ENCODE measurements around the gene POLR2I.
A peak's percentile ranks its signal among the peaks of the same experiment; 100 is the strongest.
"Not testable (repeated sequence)": the region's sequence is repeated elsewhere in the genome, so short reads cannot be mapped to it uniquely, and the experiment has no call there.

POLR2I gene

DNA sequence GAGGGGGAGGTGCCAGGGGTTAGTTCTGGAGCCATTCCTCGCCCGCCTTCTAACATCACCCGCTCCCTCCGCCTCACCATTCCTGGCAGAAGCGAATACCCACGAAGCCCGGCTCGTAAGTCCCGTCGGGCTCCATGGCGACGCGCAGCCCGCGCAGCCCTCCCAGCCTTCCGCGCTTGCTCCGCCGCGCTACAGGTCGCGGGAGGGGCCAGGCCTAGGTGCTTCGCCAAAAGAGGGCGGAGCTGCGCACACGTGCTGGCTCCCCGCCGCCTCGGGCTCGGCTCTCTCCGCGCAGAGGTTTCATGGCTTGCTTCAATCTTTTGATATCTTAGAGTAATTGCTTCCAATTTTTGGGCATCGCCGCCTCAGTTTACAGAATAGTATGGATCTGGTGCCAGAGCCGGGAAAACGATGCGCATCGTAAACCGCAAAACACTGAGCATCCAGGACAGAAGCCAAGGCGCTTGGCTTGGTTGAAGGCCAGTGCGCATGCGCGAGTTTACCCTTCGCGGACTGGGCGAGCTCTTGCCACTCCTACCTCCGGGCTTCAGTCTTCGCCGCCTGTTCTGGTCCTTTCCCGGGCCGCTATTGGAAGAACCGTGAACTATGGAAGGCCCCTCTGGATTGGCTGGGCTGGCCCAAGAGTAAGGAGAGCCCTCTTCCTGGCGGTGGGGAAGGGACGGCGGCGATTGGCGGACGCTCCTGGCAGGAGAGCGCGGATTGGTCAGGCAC is at the start of gene POLR2I:
Gene POLR2I, minus strand, starts transcription at position 155 of the 732 bp plus-strand sequence. Its CDS starts 19 bp downstream, at position 136.
- DNase-seq = peak; percentile 97 to 98

DNA sequence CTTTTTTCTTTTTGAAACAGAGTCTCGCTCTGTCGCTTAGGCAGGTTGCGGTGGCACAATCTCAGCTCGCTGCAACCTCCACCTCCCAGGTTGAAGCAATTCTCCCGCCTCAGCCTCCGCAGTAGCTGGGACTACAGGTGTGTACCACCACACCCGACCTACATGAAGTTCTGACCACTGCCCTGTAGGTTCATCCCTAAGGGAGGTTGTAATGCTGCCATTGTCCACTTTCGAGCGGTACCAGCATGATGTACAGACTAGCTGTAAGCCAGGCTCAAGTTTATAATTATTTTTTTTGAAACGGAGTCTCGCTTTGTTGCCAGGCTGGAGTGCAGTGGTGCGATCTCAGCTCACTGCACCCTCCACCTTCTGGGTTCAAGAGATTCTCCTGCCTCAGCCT is 49.1 kb upstream of the POLR2I start:
- no peak for DNase-seq

DNA sequence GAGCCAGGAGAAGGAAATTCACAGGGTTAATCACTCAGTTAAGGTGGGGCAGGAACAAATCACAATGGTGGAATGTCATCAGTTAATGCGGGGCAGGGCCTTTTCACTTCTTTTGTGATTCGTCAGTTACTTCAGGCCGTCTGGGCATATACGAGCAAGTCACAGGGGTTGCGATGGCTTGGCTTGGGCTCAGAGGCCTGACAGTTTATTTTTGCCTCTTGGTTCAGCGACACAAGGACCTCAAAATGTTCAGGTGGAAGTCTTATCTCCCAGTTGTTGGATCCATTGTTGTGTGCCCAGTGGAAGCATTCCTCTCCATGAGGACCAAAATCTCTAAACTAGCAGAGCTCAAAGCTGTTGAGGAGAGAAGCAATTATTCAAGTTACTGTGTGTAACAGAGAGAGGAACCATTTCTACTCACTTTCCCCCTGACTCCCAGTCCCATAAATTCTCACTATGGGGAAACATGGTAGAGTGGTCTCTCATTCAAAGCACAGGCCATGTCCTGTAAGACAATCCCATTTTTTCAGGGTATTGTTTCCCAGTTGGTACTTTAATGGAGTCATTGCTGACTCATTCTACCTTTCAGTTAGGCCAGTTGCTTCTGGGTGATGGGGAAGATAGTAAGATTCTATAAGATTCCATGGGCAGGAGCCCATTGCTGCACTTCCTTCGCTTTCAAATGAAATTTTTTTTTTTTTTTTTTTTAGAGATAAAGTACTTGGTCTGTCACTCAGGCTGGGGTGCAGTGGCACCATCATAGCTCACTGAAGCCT is 46.3 kb upstream of the POLR2I start:
- DNase-seq = no peak

DNA sequence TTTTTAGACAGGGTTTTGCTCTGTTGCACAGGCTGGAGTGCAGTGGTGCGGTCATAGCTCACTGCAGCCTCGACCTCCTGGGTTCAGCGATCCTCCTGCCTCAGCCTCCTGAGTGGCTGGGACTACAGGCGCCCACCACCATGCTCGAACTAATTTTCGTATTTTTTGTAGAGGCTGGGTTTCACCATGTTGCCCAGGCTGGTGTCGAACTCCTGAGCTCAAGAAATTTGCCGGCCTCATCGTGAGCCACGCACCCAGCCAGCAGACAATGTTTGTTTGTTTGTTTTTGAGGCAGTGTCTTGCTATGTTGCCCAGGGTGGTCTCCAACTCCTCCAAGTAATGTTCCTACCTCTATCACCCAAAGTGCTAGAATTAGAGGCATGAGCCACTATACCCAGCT is 38.5 kb upstream of the POLR2I start:
- DNase-seq = no peak

DNA sequence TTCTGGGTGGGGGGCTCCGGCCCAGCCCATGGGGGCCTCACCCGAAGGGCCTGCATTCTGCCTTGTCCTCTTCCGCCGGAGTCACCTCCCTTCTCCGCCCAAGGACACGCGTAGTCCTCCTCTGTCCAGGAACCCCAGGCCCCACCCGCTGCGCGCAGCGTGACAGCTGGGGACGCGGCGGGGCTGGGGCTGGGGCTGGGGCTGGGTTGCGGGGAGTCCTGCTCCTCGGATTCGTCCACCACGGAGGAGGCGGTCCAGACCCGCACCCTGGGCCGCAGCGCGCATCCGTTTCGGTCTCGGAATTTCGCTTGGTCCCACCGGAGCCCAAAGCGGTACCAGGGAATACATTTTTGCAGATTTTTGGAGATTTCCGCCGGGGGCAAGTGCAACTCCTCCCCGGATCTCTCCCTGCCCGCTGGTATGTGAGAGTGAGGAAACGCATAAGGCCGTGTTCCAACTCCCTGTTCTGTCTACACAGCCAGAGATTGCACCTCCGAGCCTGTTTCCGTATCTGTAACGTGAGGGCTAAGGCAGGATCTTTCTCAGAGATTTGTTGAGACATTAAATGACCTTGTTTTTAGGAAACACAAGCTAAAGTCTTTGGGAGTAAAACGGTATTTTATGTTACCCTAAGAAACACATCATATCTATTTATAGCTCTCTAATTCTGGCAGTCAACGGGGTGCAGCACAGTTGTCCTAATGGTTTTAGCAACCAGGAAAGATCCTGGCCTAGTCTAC is 37.8 kb upstream of the POLR2I start, which contains the start of gene COX7A1:
Gene COX7A1, minus strand, starts transcription at position 96 of the 740 bp plus-strand sequence. Its CDS starts 40 bp downstream, at position 56.
- no peak for DNase-seq

DNA sequence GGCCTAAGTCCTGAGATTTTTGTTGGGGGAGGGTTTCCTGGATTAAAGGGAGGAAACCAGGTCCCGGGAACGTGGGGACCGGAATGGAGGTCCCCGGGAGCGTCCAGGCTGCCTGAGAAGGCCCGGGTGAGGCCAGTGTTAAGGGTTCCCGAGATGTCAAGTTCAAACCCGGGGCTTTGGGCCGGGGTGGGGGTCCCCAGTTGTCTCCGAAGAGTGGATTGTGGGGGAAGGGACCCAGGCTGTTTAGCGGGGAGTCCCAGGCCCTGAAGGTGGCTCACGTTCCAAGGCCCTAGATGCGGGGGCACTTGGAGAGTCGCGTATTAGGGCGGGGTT is 37.3 kb upstream of the POLR2I start:
- no peak for DNase-seq

DNA sequence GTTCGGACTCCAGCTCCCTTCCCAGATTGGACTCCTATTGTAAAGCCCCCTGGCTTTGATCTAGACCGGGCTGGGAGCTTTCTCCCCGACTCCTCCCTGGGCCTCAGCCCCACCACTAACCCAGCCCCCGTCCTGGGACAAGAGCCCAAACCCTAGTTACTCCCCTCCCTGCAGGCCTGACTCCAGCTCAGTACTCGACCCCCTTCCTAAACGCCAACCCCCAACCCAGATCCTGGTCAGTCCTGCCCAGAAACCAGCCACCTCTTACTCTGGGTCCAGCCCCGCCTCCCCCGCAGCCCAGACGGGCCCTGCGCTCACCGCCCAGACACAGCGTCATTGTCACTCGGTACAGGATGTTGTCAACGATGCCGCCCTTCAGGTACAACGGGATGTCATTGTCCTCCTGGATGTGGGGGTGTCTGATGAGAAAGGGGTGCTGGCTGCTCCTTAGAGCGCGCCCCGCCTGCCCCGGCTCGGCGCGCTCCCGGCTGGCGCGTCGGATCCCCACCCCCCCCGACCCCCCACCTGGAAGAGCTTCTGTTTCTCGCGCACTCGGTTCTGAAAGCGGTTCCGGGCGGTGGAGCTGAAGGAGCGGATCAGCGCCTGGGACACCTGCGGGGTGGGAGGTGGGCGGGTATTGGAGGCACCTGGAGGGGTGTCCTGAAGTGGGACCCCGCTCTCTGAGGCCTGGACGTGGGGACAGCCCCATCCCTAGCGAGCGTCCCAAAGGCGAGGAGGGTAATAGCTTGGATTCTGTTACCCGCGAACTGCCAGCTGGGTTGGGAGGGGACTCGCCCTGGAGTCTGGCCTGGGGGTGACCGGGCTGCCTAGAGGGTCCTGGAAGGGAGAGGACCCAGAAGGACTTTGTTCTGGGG is 36.7 kb upstream of the POLR2I start:
- DNase-seq = no peak

DNA sequence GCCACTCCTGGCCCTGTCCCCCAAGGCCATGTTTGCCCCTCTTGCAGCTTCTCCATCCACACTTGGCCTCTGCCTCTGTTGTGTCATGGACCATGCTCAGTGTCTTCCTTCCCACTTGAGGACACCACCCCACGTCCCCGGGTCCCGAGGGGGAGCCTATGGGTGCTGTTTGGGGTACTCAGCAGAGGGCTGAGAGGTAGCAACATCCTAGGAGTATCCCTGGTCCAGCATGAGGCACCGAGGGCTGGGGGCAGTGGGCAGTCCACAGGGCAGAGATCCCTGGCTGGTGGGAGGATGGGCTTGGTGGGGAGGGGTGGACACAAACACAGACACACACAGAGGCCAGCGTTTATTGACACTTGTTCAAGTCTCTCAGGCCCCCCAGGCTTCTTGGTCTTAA is 35.9 kb upstream of the POLR2I start:
- DNase-seq = no peak

DNA sequence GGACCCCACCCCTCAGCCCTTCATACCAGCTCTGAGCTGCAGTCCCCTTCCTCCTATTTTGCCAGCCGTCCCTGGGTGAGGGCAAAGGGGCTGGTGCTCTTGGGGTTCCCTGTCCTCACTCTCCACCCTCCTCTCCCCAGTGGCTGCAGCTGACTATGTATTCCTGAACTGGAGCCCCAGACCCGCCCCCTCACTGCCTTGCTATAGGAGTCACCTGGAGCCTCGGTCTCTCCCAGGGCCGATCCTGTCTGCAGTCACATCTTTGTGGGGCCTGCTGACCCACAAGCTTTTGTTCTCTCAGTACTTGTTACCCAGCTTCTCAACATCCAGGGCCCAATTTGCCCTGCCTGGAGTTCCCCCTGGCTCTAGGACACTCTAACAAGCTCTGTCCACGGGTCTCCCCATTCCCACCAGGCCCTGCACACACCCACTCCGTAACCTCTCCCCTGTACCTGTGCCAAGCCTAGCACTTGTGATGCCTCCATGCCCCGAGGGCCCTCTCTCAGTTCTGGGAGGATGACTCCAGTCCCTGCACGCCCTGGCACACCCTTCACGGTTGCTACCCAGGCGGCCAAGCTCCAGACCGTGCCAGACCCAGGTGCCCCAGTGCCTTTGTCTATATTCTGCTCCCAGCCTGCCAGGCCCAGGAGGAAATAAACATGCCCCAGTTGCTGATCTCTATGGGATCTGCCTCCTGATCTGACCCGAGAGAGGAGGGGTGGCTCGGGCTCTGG is 35.2 kb upstream of the POLR2I start:
- DNase-seq = no peak

DNA sequence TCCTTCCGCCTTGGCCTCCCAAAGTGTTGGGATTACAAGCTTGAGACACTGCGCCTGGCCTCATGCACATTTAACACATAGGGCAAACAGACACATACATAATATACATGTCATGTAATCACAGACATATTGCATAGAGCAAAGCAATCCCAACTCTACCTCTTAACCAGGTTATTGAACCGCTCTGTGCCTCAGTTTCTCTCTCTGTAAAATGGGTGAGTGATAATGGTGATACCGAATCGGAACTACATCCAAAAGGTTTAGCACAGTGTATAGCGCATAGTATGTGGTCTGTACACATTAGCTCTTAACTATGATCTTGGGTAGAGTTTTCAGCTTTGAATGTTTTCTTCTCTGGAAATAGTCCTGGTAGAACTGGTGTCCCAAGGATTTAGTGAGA is 29.9 kb upstream of the POLR2I start:
- DNase-seq = no peak

DNA sequence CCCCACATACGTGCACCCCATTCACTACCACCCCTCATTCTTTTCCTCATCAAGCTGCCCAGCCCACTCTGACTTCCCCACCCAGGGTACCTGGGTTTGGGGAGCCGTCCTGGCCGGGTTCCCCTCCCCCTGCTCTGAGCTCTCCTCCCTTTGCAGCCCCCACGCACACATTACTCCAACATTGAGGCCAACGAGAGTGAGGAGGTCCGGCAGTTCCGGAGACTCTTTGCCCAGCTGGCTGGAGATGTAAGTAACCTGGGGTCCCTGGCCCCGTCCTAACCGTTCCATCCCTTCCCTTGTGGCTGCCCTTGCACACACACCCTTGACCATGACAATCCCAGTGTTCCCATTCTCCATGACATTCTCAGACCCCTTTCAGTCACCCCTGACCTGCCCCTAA is 27.8 kb upstream of the POLR2I start:
- no peak for DNase-seq

DNA sequence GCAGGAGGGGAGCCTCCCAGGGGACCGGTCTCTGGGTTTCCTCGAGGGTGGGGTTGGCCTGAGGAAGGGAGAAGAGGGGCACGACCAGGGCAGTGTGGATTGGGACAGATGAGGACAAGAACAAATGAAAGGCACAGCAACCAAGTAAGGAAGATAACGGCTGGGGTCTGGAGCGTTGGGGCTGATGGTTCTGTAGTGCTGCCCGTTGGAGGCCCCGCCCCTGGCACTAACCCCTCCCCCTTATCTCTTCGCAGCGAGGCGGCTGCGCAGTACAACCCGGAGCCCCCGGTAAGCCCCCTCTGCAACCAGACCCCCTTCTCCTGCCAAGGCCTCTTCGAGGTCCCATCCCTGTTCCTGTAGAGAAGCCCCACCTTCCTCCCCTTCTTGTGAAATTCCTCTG is 27.4 kb upstream of the POLR2I start:
- DNase-seq = no peak

DNA sequence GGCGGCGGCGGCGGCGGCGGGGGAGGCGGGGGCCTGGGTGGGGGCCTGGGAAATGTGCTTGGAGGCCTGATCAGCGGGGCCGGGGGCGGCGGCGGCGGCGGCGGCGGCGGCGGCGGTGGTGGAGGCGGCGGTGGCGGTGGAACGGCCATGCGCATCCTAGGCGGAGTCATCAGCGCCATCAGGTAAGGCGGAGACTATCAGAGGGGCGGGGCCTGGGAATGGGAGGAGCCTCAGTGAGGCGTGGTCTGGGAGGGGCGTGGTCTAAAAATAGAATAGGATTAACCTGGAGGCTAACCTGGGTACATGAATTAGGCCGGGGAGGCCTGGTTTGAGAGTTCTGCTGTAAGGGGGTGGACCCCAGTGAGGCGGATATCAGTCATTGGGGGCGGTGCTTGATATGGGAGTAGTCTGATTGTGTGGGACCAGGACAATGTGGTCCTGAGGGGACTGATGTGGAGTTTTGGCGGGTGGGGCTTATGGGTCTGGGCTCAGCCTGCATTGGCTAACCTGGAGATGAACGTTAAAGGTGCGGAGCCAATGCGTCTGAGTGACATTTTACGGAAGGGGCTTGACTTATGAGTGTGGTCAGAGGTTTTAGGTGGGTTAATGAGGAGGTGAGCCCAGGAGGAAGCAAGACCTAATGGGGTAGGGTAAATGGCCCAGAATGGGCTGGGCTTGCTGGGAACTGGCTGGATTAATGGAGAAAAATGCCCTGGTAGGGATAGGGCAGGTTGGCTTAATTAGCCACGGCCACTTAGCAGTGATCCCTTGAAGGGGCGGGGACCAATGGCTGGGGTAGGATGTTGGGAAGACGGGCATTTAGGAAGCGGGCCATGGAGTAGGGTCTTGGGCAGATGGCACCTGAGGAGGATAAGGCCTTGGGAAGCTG is 26.6 kb upstream of the POLR2I start:
- DNase-seq = peak; percentile 93 to 94

DNA sequence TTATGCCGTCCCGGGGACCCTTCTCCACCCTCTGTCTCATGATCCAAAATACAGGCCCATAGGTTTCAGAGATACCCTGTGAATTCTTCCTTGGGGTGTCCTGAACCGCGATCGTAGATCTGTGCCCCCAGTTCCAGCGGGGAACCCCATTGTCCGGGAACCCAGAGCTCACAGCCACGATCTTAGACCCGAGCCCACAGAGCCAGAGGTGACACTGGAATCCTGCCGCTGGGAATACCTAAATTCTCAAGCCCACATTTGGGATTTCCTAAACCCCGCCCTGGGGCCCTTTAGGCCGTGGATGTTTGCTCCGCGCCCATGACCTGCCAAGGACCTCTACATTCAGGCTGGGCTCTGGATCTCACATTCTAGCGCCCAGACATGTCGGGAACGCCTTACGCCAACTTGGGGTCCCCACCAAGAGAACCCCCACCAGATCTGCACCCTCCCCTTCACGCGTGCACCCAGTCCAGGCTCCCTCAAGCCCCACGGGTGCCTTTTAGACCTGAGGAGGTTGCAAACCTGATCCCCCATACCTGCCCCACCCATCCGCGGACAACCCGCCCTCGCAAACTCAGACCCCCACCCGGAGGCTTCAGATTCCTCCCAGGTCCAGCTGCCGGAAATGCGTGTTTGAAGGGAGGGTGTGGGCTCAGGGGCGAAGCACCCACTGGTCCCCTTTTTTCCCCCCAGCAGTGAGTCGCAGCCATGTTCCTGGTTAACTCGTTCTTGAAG is 25.8 kb upstream of the POLR2I start:
- DNase-seq = peak; percentile 29 to 34

DNA sequence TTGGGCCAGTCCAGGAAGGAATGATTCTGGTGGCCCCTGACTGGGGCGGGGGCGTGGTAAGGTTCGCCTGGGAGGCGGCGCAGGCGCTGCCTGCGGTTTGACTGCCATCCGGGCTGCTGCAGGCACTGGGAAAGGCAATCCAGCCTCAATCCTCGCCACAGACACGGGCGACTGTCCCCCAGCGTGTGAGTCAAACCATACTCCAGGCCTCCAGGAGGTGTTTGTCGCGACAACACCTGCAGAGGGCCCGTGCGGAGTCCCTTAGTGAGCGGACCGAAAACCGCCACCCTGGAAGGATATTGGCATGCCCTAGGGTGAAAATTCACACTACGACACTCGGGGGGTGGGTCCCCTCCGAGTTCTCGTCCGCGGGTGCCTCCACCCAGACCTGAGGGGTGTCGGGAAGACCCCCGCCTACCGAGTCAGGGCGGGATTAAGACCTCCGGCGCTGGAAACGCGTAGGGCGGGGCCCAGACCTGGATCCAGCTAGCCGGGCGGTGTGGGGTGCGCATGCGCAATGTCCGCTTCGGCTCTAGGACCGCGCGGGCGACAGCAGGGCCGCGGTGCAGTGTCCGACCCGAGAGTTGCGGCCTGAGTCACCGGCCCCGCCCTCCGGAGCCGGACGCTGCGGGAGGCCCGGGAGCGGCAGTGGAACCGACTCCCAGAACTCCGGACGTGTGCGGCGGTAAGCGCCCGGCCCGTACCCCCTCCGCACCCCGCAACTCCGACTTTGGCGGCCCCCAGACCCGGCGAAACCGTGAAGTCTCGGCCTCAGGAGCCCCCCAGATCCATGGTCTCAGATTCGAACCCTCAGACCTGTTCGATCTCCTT is 25.0 kb upstream of the POLR2I start, which contains the start of gene CAPNS1:
Gene CAPNS1, plus strand, starts transcription at position 594 of the 831 bp plus-strand sequence. CDS start 946 bp downstream, outside the sequence.
- DNase-seq = peak; percentile 89

DNA sequence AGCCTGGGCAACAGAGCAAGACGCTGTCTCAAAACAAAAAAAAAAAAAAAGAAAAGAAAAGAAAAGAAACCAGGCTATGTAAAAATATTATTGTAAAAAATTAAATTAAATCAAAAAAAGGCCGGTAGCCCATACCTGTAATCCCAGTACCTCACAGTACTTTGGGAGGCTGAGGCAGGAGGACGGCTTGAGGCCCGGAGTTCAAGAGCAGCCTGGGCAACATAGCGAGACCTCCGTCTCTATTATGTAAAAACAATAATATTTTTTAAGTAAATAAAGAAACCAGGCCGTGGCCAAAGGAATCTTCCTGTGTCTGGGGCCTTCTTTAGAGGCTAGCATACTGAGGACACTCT is 24.4 kb upstream of the POLR2I start:
- DNase-seq = no peak

DNA sequence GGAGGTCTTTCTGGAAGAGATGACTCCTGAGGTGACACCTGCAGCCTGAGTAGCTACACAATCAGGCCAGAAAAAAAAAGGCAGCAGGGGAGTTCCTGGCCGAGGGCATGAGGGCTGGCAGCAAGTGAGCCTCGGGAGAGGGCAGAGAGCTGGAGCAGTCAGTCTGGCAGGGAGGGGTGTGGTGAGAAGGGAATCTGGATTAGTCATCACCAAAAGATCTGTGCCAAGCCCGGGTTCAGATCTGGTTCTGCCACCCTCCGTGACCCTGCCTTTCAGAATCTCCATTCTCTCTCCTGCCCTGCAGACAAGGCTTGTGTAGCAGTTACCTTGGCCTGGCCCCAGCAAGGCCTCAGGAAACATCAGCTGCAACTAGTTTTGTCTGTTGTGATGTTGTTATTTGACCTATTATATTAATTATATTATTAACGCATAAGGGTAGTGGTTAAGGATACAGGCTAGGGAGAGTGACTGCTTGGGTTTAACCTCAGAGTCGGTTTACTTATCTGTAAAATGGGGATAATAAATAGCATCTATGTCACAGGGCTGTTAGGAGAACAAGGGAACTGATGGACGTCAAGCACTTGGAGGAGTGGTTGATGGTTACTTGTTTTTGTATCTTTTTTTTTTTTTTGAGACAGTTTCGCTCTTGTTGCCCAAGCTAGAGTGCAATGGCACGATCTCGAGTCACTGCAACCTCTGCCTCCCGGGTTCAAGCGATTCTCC is 22.4 kb upstream of the POLR2I start:
- no peak for DNase-seq

DNA sequence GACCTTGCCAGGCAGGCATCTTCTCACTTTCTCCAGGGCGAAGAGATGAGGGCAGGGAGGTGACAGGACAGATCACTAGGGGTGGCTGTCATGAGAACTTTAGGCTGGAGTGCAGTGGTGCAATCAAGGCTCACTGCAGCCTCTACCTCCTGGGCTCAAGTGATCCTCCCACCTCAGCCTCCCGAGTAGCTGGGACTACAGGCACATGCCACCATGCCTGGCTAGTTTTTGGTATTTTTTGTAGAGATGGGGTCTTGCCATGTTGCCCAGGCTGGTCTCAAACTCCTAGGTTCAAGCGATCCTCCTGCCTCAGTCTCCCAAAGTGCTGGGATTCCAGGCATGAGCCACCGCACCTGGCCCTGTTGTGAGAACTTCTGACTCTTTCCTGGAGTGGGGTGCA is 20.2 kb upstream of the POLR2I start:
- DNase-seq = not testable (repeated sequence)
